Ishikawa (cell line): ENCODE data around the gene SETD6.

Source experiments
- CEBPB ChIP-seq: IDR thresholded peaks from 2 replicates; pipeline ENCODE4 v1.6.1; 2012
- CREB1 ChIP-seq: IDR thresholded peaks from 2 replicates; pipeline ENCODE4 v1.6.1; 2012; ENCODE audit warnings: low read depth
- EGR1 ChIP-seq: IDR thresholded peaks from 2 replicates; pipeline ENCODE4 v1.6.1; 2012
- EP300 ChIP-seq: IDR thresholded peaks from 2 replicates; pipeline ENCODE4 v1.6.1; 2012; ENCODE audit warnings: borderline replicate concordance
- FOXM1 ChIP-seq: IDR thresholded peaks from 2 replicates; pipeline ENCODE4 v1.6.1; 2012; ENCODE audit warnings: low read depth, borderline replicate concordance
- MAX ChIP-seq: IDR thresholded peaks from 2 replicates; pipeline ENCODE4 v1.6.1; 2012
- NFIC ChIP-seq: IDR thresholded peaks from 2 replicates; pipeline ENCODE4 v1.6.1; 2012
- RAD21 ChIP-seq: IDR thresholded peaks from 2 replicates; pipeline ENCODE4 v1.6.1; 2012; ENCODE audit warnings: low read depth
- REST ChIP-seq: IDR thresholded peaks from 2 replicates; pipeline ENCODE4 v1.6.1; 2012; ENCODE audit warnings: low read depth, mild to moderate bottlenecking
- TAF1 ChIP-seq: IDR thresholded peaks from 2 replicates; pipeline ENCODE4 v1.6.1; 2012; ENCODE audit warnings: low read depth, mild to moderate bottlenecking
- TCF12 ChIP-seq: IDR thresholded peaks from 2 replicates; pipeline ENCODE4 v1.6.1; 2012; ENCODE audit warnings: low read depth
- TEAD4 ChIP-seq: IDR thresholded peaks from 2 replicates; pipeline ENCODE4 v1.6.1; 2012
- YY1 ChIP-seq: IDR thresholded peaks from 2 replicates; pipeline ENCODE4 v1.6.1; 2012; ENCODE audit warnings: low read depth
- ZBTB7A ChIP-seq: IDR thresholded peaks from 2 replicates; pipeline ENCODE4 v1.6.1; 2012; ENCODE audit warnings: low read depth
- TF ChIP-seq, protein P1 (sequence below): IDR thresholded peaks from 2 replicates; pipeline ENCODE4 v1.6.1; 2012

The SETD6 gene

GRCh38 chr16:58475091-58475619 is 40.2 kb upstream of the SETD6 start:
- TF ChIP-seq EGR1 = no peak
- TF ChIP-seq, protein P1, sequence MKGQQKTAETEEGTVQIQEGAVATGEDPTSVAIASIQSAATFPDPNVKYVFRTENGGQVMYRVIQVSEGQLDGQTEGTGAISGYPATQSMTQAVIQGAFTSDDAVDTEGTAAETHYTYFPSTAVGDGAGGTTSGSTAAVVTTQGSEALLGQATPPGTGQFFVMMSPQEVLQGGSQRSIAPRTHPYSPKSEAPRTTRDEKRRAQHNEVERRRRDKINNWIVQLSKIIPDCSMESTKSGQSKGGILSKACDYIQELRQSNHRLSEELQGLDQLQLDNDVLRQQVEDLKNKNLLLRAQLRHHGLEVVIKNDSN = no peak
- no peak for TF ChIP-seq FOXM1
- no peak for TF ChIP-seq CEBPB
- no peak for TF ChIP-seq NFIC
- TF ChIP-seq YY1 = no peak
- no peak for TF ChIP-seq RAD21

DNA sequence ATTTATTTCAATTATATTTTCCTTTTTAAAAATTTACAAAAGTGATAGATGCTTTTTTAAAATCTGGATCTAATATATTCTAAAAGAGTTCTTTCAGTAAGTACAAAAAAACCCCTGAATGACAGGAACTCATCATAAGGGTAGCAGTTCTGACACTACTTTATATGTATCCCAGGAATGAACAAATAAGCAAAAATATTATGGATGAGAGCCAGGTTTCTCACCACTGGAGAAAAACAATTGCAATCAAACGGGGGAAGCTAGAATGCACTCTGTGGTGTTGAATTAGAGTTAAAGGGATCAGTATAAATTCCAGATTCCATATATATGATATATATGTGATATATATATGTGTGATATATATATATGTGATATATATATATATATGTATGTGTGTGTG is 38.5 kb upstream of the SETD6 start:
- TF ChIP-seq REST = no peak
- TF ChIP-seq RAD21 = no peak
- TF ChIP-seq CREB1 = no peak
- TF ChIP-seq CEBPB = no peak

- no peak for TF ChIP-seq TEAD4
- TF ChIP-seq EP300 = no peak
- no peak for TF ChIP-seq EGR1
- no peak for TF ChIP-seq ZBTB7A
- no peak for TF ChIP-seq RAD21
- no peak for TF ChIP-seq TAF1
- no peak for TF ChIP-seq CREB1
- no peak for TF ChIP-seq YY1
- TF ChIP-seq, protein P1 = no peak
- TF ChIP-seq REST = no peak
- TF ChIP-seq NFIC = no peak
- no peak for TF ChIP-seq MAX
- TF ChIP-seq CEBPB = no peak
- no peak for TF ChIP-seq TCF12
- TF ChIP-seq FOXM1 = no peak
Observed at GRCh38 chr16:58478427-58478826, 36.9 kb upstream of the SETD6 start.

DNA sequence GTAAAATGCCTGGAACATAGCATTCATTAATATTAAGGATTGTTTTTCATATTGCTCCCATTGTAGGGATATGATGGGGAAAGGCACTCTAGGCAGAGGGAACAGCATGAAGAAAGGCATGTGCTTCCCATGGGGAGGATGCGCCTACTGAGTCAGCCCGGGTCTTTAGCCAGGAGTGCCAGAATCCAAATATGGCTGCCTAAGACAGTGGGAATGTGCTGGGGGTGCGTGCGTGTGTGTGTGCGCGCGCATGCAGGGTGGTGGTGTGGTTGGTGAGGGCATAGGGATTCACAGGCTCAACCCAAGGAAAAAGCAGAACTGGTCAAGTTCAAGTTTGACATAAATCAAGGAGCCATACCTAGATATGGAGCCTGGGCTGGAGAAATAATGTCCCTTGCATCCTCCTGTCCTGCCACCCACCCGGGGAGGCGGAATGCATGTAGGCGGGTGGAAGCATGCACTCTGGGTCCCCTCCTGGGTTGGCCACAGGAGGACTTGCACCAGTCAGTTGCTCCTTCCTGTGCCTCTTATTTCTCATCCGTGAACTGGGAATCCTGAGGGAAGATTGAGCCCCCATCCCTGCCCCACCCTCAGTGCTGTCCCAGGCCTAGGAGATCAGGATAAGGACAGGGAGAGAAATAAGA is 34.0 kb upstream of the SETD6 start:
- no peak for TF ChIP-seq REST
- TF ChIP-seq MAX = no peak
- no peak for TF ChIP-seq CREB1
- TF ChIP-seq FOXM1 = no peak
- TF ChIP-seq EGR1 = no peak
- TF ChIP-seq RAD21 = no peak
- TF ChIP-seq YY1 = no peak
- no peak for TF ChIP-seq NFIC
- TF ChIP-seq EP300 = no peak
- TF ChIP-seq TAF1 = no peak
- TF ChIP-seq, protein P1 = no peak

DNA sequence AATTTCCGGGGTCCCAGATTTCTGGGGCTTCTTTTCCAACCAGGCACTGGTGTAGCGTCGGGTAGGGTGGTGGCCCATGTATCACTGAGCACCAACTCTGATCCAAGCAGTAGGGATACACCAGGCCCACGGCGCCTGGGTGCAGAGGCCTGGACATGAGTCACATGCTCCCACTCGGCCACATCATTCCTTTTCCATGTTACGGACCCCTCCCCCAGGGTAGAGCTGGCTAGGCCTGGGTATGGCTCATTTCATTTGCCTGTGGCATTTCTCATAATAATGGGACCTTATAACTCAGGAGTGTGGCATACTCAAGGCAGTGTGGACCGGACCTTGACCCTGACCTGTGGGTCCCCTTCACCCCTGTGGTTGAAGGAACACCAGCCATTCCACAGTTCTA is 33.4 kb upstream of the SETD6 start:
- TF ChIP-seq EGR1 = no peak
- TF ChIP-seq ZBTB7A = no peak
- TF ChIP-seq REST = no peak
- TF ChIP-seq FOXM1 = no peak
- no peak for TF ChIP-seq EP300
- TF ChIP-seq MAX = no peak
- no peak for TF ChIP-seq TAF1
- no peak for TF ChIP-seq TCF12
- no peak for TF ChIP-seq RAD21
- no peak for TF ChIP-seq TEAD4
